Glutamatergic neuron (in vitro differentiated cells): Measurements from ENCODE around the gene GALNS. TPM values are rescaled to one million over a fixed set of nuclear protein-coding genes. Genes with fewer than 3 reads are reported as not detected.

Experiments used
- DNase-seq: peaks from one replicate; pipeline ENCODE4 v3.0.0; 2022
- H3K27ac Mint-ChIP-seq: one replicate; pipeline ENCODE4 v1.8.0; 2020; ENCODE audit warnings: mild to moderate bottlenecking, mixed read lengths, inconsistent platforms; ENCODE audit not compliant: unreplicated experiment
- H3K27me3 Mint-ChIP-seq: one replicate; pipeline ENCODE4 v1.8.0; 2020; ENCODE audit warnings: mild to moderate bottlenecking, moderate library complexity, mixed read lengths, inconsistent platforms; ENCODE audit not compliant: unreplicated experiment
- H3K36me3 Mint-ChIP-seq: one replicate; pipeline ENCODE4 v1.8.0; 2020; ENCODE audit warnings: mild to moderate bottlenecking, mixed read lengths, inconsistent platforms; ENCODE audit not compliant: unreplicated experiment
- H3K4me1 Mint-ChIP-seq: one replicate; pipeline ENCODE4 v1.8.0; 2020; ENCODE audit warnings: mild to moderate bottlenecking, low read depth, mixed read lengths, inconsistent platforms; ENCODE audit not compliant: unreplicated experiment
- H3K4me3 Mint-ChIP-seq: one replicate; pipeline ENCODE4 v1.8.0; 2020; ENCODE audit warnings: mild to moderate bottlenecking, mixed read lengths, inconsistent platforms; ENCODE audit not compliant: unreplicated experiment
- H3K9me3 Mint-ChIP-seq: one replicate; pipeline ENCODE4 v1.8.0; 2020; ENCODE audit warnings: mild to moderate bottlenecking, moderate library complexity, mixed read lengths, inconsistent platforms; ENCODE audit not compliant: unreplicated experiment
- total RNA-seq: library from RNA; stranded (reverse); fragmentation: NEBNext Ultra II Directional; extraction: Animal tissue kit (Norgen Biotek cat#: 25700); gene quantifications from one replicate; pipeline ENCODE4 v1.2.1, GENCODE V29; 2021; ENCODE audit not compliant: unreplicated experiment
- TF ChIP-seq, protein P1 (sequence below): fragments of 200-600 bp; sonication (generic); IDR thresholded peaks from one replicate; pipeline ENCODE4 v1.5.0; 2021; ENCODE audit not compliant: partially characterized antibody, unreplicated experiment

Gene GALNS
- total RNA-seq, 1 donor from 2014 or later, result 31.7 TPM

DNA sequence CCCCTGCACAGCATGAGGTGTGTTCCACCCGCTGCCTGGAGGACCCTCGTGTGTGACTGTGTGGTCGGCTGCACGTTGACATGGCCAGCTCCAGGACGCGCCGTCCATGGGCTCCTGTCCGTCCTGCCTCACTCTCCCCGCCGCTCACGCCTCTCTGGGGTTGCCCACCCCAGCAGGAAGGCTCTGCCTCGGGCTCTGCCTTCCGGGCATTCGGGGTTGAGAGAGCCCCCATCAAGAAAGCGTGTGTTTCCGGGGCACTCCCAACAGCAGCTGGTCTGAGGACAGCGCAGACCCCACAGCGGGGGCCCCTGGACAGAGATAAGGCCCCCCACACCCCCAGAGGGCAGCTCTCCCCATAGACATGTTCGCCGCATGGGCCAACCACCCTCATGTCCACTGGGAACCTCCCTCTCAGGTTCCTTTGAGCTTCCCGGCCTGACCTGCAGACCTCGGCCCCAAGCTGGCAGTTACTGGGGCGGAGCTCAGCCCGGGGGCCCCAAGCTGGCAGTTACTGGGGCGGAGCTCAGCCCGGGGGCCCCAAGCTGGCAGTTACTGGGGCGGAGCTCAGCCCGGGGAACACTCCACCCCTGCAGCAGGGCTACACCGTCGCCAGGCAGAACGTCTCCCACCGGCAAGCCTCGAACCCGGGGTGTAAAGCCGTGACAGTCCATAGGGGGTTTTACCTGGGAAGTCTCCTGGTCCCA lies 63.3 kb downstream of the GALNS start:
- H3K4me3 Mint-ChIP-seq, result no peak overlapping the region
- no peaks in the 10 kb centered on the region for H3K9me3 Mint-ChIP-seq
- H3K27ac Mint-ChIP-seq, result no peak overlapping the region
- DNase-seq, result no peak
- peaks cover 4% of the 10 kb centered on the region for H3K4me1 Mint-ChIP-seq
- no peaks in the 10 kb centered on the region for H3K36me3 Mint-ChIP-seq
- peaks cover 3% of the 10 kb centered on the region for H3K27me3 Mint-ChIP-seq
- TF ChIP-seq, protein P1, sequence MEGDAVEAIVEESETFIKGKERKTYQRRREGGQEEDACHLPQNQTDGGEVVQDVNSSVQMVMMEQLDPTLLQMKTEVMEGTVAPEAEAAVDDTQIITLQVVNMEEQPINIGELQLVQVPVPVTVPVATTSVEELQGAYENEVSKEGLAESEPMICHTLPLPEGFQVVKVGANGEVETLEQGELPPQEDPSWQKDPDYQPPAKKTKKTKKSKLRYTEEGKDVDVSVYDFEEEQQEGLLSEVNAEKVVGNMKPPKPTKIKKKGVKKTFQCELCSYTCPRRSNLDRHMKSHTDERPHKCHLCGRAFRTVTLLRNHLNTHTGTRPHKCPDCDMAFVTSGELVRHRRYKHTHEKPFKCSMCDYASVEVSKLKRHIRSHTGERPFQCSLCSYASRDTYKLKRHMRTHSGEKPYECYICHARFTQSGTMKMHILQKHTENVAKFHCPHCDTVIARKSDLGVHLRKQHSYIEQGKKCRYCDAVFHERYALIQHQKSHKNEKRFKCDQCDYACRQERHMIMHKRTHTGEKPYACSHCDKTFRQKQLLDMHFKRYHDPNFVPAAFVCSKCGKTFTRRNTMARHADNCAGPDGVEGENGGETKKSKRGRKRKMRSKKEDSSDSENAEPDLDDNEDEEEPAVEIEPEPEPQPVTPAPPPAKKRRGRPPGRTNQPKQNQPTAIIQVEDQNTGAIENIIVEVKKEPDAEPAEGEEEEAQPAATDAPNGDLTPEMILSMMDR, result no peak

DNA sequence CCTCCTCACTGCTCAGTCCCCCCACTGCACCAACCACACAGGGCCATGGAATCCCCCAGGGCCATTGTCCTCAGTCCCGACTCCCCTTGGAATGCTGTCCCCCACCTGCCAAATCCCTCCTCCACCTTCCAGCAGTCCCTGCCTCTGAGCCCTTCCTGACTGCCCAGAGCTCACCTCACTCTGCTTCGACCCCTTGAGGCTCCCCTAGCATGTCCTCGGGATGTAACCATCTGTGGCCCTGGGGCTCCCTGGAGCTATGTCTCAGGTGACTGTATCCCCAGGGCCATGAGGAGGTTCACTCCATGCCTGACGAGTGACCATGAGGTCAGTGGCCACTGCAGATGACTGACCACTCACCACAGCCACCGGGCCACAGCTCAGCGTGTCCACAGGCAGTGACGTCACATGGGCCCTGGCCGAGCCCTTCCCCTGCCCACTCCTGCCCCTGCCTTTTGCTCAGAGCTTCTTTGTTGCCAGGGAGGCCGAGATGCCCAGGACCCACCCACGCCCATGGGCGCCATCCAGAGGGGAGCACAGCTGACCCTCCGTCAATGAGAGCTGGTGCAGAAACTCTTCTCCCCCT lies 64.0 kb downstream of the GALNS start:
- Mint-ChIP-seq H3K27ac (no peak overlapping the region), H3K36me3 (no peaks in the 10 kb centered on the region), H3K4me1 (peaks cover 4% of the 10 kb centered on the region), H3K9me3 (no peaks in the 10 kb centered on the region), H3K27me3 (peaks cover 5% of the 10 kb centered on the region), H3K4me3 (no peak overlapping the region)
- TF ChIP-seq, protein P1, result no peak
- DNase-seq, result no peak

DNA sequence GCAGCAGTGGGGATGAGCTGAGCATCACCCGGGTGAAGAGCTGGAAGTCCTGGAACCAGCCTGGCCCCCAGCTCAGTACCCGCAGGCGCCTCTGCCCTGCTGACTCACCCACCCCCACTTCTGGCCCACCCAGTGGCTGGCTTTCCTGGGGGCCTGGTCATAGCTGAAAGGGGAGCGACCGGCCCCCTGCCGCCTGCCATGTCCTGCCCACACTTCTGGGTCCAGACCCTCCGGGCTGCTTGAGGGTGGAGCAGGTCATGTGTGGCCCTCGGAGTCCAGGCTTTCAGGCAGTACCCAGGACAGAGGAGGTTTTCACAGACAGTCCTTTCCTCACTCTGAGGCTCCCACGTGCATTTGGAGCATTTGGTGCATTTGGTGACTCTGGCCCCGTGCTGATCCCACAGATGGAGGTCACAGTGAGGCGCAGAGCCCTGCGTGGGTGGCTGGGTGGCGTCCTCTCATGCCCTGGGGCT lies 64.6 kb downstream of the GALNS start:
- Mint-ChIP-seq H3K27me3 (peaks cover 5% of the 10 kb centered on the region), H3K9me3 (no peaks in the 10 kb centered on the region), H3K4me3 (no peak overlapping the region), H3K36me3 (no peaks in the 10 kb centered on the region), H3K4me1 (peaks cover 4% of the 10 kb centered on the region), H3K27ac (no peak overlapping the region)
- TF ChIP-seq, protein P1, result no peak
- no peak for DNase-seq

DNA sequence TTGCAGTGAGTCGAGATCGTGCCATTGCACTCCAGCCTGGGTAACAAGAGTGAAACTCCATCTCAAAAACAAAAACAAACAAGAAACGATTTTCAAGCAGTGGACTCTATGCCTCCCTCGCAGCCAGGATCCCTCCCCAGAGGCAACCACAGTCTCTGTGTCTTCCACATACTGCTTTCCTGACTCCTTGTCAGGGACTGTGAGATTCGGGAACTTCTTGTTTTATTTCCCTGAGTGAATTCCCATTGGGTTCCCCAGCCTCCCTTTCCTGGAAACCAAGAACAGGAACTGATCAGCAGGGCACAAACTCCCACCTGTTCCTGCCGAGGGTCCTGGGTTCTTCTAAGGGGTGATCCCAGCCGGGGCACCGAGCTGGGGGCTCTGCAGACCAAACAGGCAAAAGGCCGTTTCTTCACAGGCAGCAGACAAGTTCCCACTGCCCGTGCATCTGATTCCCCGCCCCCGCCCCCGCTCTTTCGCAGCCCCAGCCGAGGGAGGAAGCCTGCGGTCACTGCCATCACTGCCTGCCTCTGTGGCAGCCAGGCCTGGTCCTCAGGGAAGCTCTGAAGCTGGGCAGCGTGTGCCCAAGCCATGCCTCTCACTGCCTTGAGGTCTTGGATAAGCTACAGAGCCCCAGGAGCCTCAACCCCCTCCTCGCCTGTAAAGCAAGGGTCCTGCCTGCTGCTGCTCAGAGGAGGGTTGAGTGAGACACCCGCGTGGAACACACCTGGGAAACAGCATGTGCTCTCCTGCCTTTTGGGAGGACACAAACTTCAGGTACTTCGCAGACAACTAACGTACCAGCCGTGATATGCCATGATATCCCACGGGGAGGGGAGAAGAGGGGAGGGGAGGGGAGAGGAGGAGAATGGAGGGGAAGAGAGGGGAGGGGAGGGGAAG lies 66.2 kb downstream of the GALNS start:
- TF ChIP-seq, protein P1, result no peak
- Mint-ChIP-seq H3K9me3 (no peaks in the 10 kb centered on the region), H3K4me1 (peaks cover 4% of the 10 kb centered on the region), H3K36me3 (no peaks in the 10 kb centered on the region), H3K4me3 (no peak overlapping the region), H3K27ac (no peak overlapping the region), H3K27me3 (peaks cover 5% of the 10 kb centered on the region)
- no peak for DNase-seq
